Measurements from ENCODE around the gene TNNC2.

Gene TNNC2

GRCh38 chr20:45788351-45788750 is 38.8 kb downstream of the TNNC2 start:
- DNase-seq (ENCODE audit: insufficient read length, low spot score) (no peak), FAIRE-seq (no peak)

DNA sequence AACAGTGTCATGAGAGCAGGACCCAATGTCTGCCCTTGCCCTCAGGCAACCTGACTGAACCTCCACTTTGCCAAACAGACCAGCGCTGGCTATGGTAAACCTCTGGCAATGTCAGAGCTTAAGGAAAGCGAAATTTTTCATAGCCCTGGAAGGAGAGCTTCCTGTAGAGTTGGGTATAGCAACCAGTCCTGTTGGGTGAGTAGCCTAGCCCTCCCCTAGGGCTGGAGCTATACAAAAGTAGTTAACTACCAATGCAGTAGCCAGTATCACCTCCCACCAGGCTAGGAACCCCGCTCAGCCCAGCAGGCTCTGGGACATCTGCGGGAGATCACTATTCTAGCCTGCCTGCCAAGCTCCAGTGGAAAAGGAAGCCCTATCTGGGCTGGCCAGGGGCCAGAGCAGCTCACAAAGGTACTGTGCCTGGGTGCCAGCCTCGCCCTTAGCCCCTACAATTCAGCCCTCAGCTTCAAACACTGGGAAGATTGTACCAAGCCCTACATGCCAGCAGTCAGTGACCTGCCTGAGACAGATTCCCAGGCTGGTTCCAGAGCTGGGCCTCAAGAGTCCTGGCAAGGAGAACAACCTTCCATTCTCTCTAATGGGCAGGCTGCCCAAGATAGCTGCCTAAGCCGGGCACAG is 43.3 kb downstream of the TNNC2 start:
- no peak for FAIRE-seq
- no peak for DNase-seq (ENCODE audit: insufficient read length, low spot score)

- DNase-seq (ENCODE audit: insufficient read length, low spot score): no peak
- FAIRE-seq: no peak
Observed at GRCh38 chr20:45782890-45783289, 44.2 kb downstream of the TNNC2 start.

DNA sequence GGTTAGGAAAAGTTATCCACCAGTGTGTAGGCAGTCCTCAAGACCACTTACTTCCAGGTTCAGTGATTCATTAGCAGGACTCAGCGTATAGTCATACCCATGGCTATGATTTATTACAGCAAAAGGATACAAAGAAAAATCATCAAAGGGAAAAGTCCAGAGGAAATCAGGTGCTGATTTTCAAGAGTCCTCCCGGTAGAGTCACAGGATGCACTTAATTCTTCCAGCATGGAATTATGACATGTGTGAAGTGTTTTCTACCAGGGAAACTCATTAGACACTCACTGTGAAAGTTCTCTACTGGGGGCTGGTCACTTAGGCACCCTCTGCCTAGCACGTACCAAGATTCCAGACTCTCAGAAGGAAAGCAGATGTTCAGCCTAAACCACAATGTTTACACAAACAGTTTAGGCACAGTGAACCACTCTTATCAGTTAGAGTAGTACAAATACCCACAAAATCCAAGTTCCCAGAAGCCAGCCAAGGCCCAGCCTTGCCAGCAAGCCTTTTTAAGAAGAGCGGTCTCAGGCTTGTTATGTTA is 45.7 kb downstream of the TNNC2 start:
- FAIRE-seq (no peak), DNase-seq (ENCODE audit: insufficient read length, low spot score) (no peak)

- FAIRE-seq (no peak), DNase-seq (ENCODE audit: insufficient read length, low spot score) (no peak)
Observed at GRCh38 chr20:45780159-45780558, 47.0 kb downstream of the TNNC2 start.

- FAIRE-seq: no peak
- DNase-seq (ENCODE audit: insufficient read length, low spot score): no peak
Observed at GRCh38 chr20:45779011-45779915, 47.8 kb downstream of the TNNC2 start.

GRCh38 chr20:45776931-45777330 is 50.2 kb downstream of the TNNC2 start:
- FAIRE-seq (no peak), DNase-seq (ENCODE audit: insufficient read length, low spot score) (no peak)

DNA sequence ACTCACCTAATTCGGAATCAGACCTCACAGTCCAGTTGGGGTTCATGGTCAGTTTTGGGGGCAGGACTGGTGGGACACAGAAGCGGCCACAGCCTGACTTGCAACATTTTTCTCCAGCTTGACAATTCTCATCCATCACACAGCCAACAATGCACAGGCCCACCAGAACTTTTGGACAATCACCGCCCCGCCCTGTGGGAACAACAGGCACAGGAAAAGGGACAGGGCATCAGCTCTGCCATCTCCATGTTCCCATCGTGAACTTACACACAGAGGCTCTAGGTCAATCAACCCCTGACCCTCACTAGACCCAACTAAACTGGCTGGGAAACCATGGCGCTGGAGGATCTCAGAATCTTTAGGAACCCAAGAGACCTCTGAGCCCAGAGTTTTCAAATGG is 51.7 kb downstream of the TNNC2 start:
- DNase-seq (ENCODE audit: insufficient read length, low spot score): no peak
- no peak for FAIRE-seq

GRCh38 chr20:45774945-45775344 is 52.2 kb downstream of the TNNC2 start:
- FAIRE-seq: no peak

More at GRCh38 chr20:45774945-45775344, 52.2 kb downstream of the TNNC2 start:
- DNase-seq (ENCODE audit: insufficient read length, low spot score): no peak
